NCI-H128 (cell line): ENCODE measurements around the gene HDAC8.

Experiments
- DNase-seq: peaks from one replicate; lab custom pipeline; 2025; ENCODE audit not compliant: unreplicated experiment; lab: John Stamatoyannopoulos, UW

Gene HDAC8

GRCh38 chrX:72297953-72298730 is 274.5 kb downstream of the HDAC8 start:
- no peak for DNase-seq

DNA sequence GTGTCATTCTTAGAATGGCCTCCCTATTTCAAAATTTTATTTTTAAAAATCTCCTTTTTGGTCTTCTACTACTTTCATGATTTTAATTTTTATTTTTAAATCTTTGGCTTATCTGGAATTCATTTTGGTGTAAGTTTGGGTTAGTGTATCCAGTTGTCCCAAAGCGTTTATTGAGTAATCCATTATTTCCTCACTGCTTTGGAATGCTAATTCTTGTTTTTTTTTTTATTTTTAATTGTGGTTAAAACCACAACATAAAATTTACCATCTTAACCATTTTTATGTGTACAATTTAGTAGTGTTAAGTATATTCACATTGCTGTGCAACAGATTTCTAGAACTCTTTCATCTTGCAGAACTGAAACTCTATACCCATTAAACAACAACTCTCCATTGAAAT is 275.7 kb downstream of the HDAC8 start:
- DNase-seq, result no peak

GRCh38 chrX:72295745-72296144 is 276.9 kb downstream of the HDAC8 start:
- no peak for DNase-seq

DNA sequence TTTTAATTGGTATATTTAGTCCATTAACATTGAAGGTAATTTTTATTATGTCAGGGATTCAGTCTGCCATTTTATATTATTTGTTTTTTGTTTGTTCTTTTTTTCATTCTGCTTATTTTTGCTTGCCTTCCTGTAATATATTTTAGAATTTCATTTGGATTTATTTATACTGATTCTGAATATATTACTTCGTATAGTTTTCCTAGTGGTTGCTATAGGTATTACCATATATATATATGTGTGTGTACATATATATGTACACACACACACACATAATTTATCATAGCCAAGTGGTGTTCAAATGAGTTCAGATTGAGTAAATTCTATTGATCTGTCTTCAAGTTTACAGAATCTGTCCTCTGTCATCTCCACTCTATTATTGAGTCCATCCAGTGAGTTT is 278.1 kb downstream of the HDAC8 start:
- DNase-seq, result no peak

- DNase-seq, result no peak
Observed at GRCh38 chrX:72282302-72282701, 290.3 kb downstream of the HDAC8 start.

- no peak for DNase-seq
Observed at GRCh38 chrX:72280321-72280845, 292.3 kb downstream of the HDAC8 start.
